Pericardium fibroblast (primary cell): ENCODE results near the gene SAPCD2. TPM values are rescaled to one million over a fixed set of nuclear protein-coding genes. Genes with fewer than 3 reads are reported as not detected.

Experiments
- total RNA-seq: library from RNA; depleted of rRNA; stranded (reverse); fragments of >200 nt; gene quantifications from 2 replicates; pipeline ENCODE4 v1.2.3, GENCODE V29; 2015

SAPCD2 gene, protein sequence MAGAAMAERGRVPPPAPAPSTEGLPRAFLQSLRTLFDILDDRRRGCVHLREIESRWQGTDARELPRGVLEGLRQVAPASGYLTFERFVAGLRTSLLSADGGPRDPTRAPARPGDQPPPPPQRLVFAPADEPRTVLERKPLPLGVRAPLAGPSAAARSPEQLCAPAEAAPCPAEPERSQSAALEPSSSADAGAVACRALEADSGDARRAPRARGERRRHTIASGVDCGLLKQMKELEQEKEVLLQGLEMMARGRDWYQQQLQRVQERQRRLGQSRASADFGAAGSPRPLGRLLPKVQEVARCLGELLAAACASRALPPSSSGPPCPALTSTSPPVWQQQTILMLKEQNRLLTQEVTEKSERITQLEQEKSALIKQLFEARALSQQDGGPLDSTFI
- total RNA-seq, result 0.34 and 0.70 TPM in 2 replicates

DNA sequence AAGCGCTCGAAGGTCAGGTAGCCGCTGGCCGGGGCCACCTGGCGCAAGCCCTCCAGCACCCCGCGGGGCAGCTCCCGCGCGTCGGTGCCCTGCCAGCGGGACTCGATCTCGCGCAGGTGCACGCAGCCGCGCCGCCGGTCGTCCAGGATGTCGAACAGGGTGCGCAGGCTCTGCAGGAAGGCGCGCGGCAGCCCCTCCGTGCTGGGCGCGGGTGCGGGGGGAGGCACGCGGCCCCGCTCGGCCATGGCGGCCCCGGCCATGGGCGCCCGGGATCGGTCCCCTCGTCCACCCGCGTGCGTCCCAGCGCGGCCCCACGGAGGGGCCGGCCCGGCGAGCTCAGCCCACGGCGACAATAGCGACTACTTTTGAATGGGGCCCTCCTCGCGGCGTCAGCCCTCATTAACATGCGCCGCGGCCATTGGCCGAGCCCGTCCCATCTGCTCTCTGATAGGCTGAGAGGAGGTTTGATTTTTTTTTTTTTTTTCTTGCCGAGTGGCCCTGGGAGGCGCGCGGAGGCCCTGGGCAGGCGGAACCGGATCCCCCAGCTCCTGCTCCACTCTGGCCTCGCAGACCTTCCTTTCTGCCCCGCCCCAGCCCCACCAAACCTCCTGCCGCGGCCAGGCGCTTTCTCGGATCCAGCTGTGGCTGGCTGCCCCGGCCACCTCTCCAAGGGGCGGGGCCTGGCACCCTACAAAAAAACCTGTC lies at the start of gene SAPCD2:
SAPCD2 (minus strand) TSS at position 357 of the 705 bp plus-strand sequence; CDS start at position 260, 97 bp downstream.

GRCh38 chr9:137114613-137115393 lies 44.4 kb upstream of the SAPCD2 start, which contains the start of gene DPP7:
Gene DPP7 (minus strand): TSS chr9:137114733. CDS start chr9:137114713, 20 bp downstream.

DNA sequence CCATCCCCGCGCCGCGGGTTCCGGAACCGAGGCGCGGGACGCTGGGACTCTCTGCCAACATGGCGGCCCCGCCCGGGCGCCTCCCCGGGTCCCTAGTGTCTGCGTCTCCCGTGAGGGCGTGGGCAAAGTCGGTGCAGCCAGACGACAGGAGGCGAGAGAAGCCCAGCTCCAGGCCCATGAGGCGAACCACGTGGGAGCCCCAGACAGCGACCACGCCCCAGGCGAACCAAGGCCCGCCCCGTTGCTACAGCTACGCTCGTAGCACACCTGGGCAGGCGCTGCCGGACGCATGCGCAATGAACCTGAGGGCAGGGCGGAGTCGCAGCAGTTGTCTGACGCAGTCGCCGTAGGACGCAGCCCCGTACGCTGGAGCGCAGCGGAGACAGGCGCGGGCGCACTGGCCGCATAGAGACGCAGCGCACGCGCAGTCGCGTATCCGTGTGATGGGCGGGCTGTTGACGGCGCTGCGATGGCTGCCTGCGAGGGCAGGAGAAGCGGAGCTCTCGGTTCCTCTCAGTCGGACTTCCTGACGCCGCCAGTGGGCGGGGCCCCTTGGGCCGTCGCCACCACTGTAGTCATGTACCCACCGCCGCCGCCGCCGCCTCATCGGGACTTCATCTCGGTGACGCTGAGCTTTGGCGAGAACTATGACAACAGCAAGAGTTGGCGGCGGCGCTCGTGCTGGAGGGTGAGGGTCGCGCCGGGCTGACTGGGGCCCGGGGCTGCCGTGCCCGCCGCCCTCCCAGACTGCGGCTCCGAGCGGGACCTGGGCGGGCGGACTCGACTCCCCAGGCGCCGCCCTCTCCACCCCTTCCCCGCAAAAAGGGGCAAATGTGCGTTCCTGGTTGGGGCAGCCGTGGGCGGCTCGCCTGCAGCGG lies 16.4 kb upstream of the SAPCD2 start, which contains the start of gene MAN1B1:
MAN1B1 (plus strand) TSS at position 455 of the 878 bp plus-strand sequence; CDS start at position 470, 15 bp downstream.

DNA sequence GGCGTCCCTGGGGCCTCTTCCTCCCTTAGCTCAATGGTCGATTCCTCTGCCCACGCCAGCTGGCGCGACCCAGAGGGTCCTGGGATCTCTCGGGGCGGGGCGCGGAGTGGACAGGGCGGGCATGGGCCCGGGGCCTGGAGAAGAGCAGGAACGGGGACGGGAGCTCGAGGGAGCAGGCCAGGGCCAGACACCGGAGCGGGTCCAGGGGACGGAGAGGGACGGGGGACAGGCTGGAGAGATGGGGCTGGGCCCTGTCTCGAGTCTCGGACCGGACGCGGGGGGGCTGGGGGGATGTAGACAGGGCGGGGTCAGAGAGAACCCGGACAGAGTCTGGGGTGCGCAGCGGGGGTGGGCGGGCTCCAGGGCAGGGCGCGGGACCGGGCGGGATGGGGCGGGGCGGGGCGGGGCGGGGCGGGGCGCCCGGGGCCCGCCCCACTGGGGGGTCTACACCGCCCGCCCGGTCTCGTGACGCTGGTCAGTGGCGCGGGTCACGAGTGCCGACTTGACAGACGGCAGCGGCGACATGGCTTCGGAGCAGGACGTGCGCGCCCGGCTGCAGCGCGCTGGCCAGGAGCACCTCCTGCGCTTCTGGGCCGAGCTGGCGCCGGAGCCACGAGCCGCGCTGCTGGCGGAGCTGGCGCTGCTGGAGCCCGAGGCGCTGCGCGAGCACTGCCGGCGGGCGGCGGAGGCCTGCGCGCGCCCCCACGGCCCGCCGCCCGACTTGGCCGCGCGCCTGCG lies 6.8 kb upstream of the SAPCD2 start, which contains the start of gene UAP1L1:
UAP1L1 (plus strand) TSS at position 508 of the 738 bp plus-strand sequence; CDS start at position 524, 16 bp downstream.

GRCh38 chr9:137053944-137054931 lies 16.1 kb downstream of the SAPCD2 start, which contains the start of gene ENTPD2:
Gene ENTPD2 (minus strand): TSS chr9:137054061. CDS start chr9:137053997, 64 bp downstream.

DNA sequence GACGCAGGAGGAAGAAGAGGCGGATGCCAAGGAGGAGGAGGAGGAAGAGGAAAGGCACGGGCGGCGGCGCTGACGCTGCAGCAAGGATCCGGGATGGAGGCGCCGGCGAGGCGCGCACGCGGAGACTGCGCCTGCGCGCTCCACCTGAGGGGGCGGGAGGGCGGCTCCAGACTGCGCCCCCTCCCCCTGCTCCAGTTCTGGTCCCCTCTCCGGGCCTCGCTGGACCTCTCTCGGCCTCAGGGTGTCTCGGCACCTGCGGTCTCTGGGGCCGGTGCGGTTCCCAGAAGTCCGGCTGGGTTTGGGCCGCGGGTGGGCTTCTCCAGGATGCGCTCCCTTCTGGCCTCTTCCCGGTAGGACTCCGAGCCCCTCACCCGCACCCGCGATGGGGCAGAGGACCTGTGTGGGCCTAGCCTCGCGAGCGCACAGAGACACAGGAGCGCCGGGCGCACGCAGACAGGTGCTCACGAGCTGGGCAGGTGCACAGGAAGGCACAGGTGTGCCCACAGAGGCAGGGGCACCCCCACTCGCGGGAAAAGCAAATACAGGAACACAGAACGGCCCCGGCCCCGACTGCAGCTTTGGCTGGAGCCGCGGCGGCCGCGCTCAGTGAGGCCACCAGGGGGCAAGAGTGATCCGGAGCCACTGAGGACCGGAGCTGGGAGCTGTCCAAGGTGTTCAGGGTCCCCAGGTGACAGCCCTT lies 24.1 kb downstream of the SAPCD2 start, which contains the start of gene NPDC1:
NPDC1 (minus strand) TSS at position 90 of the 700 bp plus-strand sequence. CDS start 188 bp downstream, outside the sequence.

GRCh38 chr9:137031904-137032640 lies 38.3 kb downstream of the SAPCD2 start, which contains the start of gene FUT7:
Gene FUT7 (minus strand): TSS chr9:137032088. CDS start chr9:137031991, 97 bp downstream.

DNA sequence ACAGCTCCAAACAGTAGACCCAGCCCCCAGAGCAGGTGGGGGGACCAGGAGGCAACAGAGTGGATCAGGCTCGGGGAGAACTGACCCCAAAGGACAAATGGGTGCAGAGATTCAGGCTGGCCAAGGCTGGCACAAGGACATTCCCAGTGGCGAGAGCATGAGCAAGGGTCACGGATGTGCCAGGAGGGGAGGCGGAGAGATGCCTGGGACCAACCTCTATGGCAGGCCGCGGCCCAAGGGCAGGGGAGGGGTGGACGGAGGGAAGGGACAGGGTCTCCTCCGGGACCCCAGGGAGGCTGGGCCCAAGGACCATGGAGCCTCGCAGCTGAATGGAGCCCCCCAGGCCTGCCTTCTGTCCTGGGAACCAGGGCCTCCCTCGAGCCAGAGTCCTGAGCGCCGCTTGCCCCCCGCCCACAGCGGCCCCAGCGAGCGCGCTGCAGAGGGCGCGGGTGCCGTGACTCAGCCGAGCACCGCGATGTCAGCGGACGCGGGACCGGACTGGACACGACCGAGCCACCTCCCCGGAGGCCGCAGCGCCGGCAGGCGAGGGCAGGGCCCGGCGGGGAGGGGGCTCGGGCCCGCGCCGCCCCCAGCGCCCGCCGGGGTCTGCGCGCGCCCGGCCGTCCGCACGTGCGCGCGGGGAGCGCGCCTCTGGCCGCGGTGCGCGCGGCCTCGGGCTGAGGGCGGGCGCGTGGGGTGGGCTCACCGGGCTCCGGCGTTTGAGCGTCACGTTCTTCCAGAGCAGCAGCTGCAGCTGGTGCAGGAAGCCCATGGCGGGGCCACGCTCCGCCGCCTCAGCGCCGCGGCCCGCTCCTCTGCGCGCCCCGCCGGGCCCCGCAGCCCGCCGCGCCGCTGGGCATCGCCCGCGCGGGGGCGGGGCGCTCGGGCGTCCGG lies 42.7 kb downstream of the SAPCD2 start, which contains the start of gene ABCA2:
ABCA2 (minus strand) TSS at position 869 of the 894 bp plus-strand sequence; CDS start at position 772, 97 bp downstream.

Other genes starting within 250 kb of the SAPCD2 start
- gene AJM1, start 228.1 kb downstream of the SAPCD2 start, total RNA-seq, result 2.0 TPM in 2 replicates
- gene PHPT1, start 221.1 kb downstream of the SAPCD2 start, total RNA-seq, result 83.2 and 140 TPM in 2 replicates
- gene MAMDC4, start 218.2 kb downstream of the SAPCD2 start, total RNA-seq, result 0.77 and 1.8 TPM in 2 replicates
- gene EDF1, start 204.2 kb downstream of the SAPCD2 start, total RNA-seq, result 303 and 404 TPM in 2 replicates
- gene TRAF2, start 184.0 kb downstream of the SAPCD2 start, total RNA-seq, result 3.4 and 4.9 TPM in 2 replicates
- gene FBXW5, start 125.8 kb downstream of the SAPCD2 start, total RNA-seq, result 152 and 153 TPM in 2 replicates
- gene C8G, start 125.3 kb downstream of the SAPCD2 start, total RNA-seq, result not detected in 2 replicates
- not detected in 2 replicates for gene LCN12, start 118.3 kb downstream of the SAPCD2 start, total RNA-seq
- gene PTGDS, start 93.1 kb downstream of the SAPCD2 start, total RNA-seq, result 304 and 428 TPM in 2 replicates
- 1.4 and 2.2 TPM in 2 replicates for gene LCNL1, start 87.6 kb downstream of the SAPCD2 start, total RNA-seq
- 36.9 and 65.2 TPM in 2 replicates for gene PAXX, start 78.1 kb downstream of the SAPCD2 start, total RNA-seq
- gene CLIC3, start 74.0 kb downstream of the SAPCD2 start, total RNA-seq, result 11.9 and 74.5 TPM in 2 replicates
- gene ABCA2, start 42.3 kb downstream of the SAPCD2 start, total RNA-seq, result 14.5 and 18.3 TPM in 2 replicates
- gene FUT7, start 38.5 kb downstream of the SAPCD2 start, total RNA-seq, result not detected in 2 replicates
- gene NPDC1, start 24.4 kb downstream of the SAPCD2 start, total RNA-seq, result 54.4 and 67.6 TPM in 2 replicates
- 0.09 and 0.12 TPM in 2 replicates for gene ENTPD2, start 16.5 kb downstream of the SAPCD2 start, total RNA-seq
- gene UAP1L1, start 7.0 kb upstream of the SAPCD2 start, total RNA-seq, result 12.0 and 13.6 TPM in 2 replicates
- gene MAN1B1, start 16.4 kb upstream of the SAPCD2 start, total RNA-seq, result 61.3 and 66.3 TPM in 2 replicates
- gene DPP7, start 44.2 kb upstream of the SAPCD2 start, total RNA-seq, result 106 and 123 TPM in 2 replicates
- gene GRIN1, start 68.6 kb upstream of the SAPCD2 start, total RNA-seq, result not detected in 2 replicates
- gene LRRC26, start 99.5 kb upstream of the SAPCD2 start, total RNA-seq, result not detected in 2 replicates
- gene TMEM210, start 101.5 kb upstream of the SAPCD2 start, total RNA-seq, result not detected in 2 replicates
- 10.4 and 10.9 TPM in 2 replicates for gene ANAPC2, start 118.0 kb upstream of the SAPCD2 start, total RNA-seq
- gene SSNA1, start 118.1 kb upstream of the SAPCD2 start, total RNA-seq, result 65.7 and 87.8 TPM in 2 replicates
- 12.4 and 16.1 TPM in 2 replicates for gene TPRN, start 130.2 kb upstream of the SAPCD2 start, total RNA-seq
- 30.5 and 33.1 TPM in 2 replicates for gene TMEM203, start 135.1 kb upstream of the SAPCD2 start, total RNA-seq
- 8.8 and 11.2 TPM in 2 replicates for gene NDOR1, start 135.1 kb upstream of the SAPCD2 start, total RNA-seq
- not detected in 2 replicates for gene RNF208, start 151.7 kb upstream of the SAPCD2 start, total RNA-seq
- 0.17 TPM in 1 of 2 replicates, not detected in the other for gene CYSRT1, start 154.6 kb upstream of the SAPCD2 start, total RNA-seq
- not detected in 2 replicates for gene RNF224, start 156.9 kb upstream of the SAPCD2 start, total RNA-seq
- gene SLC34A3, start 160.3 kb upstream of the SAPCD2 start, total RNA-seq, result not detected in 2 replicates
- 115 and 248 TPM in 2 replicates for gene TUBB4B, start 170.7 kb upstream of the SAPCD2 start, total RNA-seq
- not detected in 2 replicates for gene STPG3, start 180.7 kb upstream of the SAPCD2 start, total RNA-seq
- gene NELFB, start 184.8 kb upstream of the SAPCD2 start, total RNA-seq, result 33.8 and 44.2 TPM in 2 replicates
- gene TOR4A, start 207.2 kb upstream of the SAPCD2 start, total RNA-seq, result 4.6 and 15.5 TPM in 2 replicates
- gene NRARP, start 231.7 kb upstream of the SAPCD2 start, total RNA-seq, result 0.35 and 3.4 TPM in 2 replicates